ENCODE results near the gene LAMC3.
A peak's percentile ranks its signal among the peaks of the same experiment; 100 is the strongest.
"Not testable (repeated sequence)": the region's sequence is repeated elsewhere in the genome, so short reads cannot be mapped to it uniquely, and the experiment has no call there.

LAMC3 gene

DNA sequence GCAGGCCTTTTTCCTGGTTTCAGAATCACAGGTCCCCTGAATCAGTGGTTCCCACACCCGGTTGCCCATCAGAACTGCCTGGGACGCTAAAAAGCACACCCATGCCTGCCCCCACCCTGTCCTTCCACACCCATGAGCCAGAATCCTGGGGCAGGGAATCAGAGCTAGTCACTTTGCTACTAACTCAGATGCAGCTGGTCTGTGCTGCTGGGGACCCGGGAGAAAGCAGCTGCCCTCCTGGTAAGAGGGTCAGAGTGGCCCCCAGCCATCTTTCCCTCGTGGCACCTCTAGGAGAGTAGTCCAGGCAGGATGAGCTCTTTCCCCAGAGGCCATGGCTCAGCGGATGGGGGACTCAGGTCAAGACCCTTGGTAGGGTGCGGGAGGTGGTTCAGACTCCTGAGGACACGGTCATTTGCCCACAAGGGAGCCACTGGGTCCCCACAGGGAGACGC lies 105.1 kb downstream of the LAMC3 start:
- DNase-seq (ENCODE audit: low read depth in 2 of 2, low spot score in 1 of 2): no peak

DNA sequence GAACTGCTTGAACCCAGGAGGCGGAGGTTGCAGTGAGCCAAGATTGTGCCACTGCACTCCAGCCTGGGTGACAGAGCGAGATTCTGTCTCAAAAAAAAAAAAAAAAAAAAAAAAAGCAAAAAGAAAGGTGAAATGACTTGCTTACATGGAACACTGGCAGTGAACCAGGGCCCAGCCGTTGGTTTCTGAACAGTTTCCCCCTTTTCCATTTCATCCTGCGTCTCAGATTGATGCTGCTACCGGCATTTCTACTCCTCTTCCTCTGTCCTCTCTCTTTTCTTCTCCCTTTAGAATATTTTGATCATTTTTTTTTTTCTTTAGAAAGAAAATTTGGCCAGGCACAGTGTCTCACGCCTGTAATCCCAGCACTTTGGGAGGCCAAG lies 106.4 kb downstream of the LAMC3 start:
- DNase-seq (ENCODE audit: low read depth in 2 of 2, low spot score in 1 of 2): not testable (repeated sequence)

DNA sequence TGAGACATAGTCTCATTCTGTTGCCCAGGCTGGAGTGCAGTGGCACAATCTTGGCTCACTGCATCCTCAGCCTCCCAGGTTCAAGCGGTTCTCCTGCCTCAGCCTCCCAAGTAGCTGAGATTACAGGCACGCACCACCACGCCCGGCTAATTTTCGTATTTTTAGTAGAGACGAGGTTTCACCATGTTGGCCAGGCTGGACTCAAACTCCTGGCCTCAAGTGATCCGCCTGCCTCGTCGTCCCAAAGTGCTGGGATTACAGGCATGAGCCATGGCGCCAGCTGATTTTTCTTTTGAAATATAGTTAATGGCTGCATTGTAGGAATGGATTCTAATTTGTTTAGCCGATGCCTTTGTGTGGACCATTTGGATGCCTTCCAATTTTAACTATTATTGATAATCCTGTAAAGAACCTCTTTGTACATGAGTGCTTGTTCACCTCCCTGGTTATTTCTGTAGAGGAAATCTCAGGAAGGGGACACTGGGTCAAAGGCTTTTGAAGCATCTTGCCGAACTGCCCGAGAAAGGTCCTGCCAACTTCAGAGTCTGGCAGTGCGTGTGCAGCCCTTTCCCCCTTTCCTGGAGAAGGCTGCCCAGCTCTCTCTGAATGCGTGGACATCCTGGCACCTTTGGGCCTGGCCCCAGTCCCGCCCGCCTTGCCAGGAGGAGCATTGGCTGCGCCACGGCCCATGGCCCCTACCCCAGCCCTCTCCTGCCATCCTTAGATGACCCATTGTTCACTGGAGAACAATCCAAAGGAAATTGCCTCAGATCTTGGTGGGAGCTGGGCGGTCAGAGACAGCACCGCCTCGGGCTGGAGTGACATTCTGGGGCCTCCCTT lies 107.5 kb downstream of the LAMC3 start:
- no peak for DNase-seq (ENCODE audit: low read depth in 2 of 2, low spot score in 1 of 2)

GRCh38 chr9:131117121-131117761 lies 108.3 kb downstream of the LAMC3 start:
- DNase-seq (ENCODE audit: low read depth in 2 of 2, low spot score in 1 of 2): no peak

- DNase-seq (ENCODE audit: low read depth in 2 of 2, low spot score in 1 of 2): no peak
Measured at GRCh38 chr9:131117762-131118145, 108.8 kb downstream of the LAMC3 start.

- no peak for DNase-seq (ENCODE audit: low read depth in 2 of 2, low spot score in 1 of 2)
Measured at GRCh38 chr9:131119600-131119999, 110.6 kb downstream of the LAMC3 start.

DNA sequence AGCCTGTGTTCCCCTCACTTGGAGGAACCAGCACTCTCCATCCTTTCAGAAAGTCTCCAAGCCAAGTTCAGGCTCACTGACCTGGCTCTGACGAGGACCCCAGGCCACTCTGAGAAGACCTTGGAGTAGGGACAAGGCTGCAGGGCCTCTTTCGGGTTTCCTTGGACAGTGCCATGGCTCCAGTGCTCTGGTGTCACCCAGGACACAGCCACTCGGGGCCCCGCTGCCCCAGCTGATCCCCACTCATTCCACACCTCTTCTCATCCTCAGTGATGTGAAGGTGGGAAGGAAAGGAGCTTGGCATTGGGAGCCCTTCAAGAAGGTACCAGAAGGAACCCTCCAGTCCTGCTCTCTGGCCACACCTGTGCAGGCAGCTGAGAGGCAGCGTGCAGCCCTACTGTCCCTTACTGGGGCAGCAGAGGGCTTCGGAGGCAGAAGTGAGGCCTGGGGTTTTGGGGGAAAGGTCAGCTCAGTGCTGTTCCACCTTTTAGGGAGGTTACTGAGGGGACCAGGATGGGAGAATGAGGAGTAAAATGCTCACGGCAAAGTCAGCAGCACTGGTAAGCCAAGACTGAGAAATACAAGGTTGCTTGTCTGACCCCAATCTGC lies 111.8 kb downstream of the LAMC3 start:
- DNase-seq (ENCODE audit: low read depth in 2 of 2, low spot score in 1 of 2): no peak

- DNase-seq (ENCODE audit: low read depth in 2 of 2, low spot score in 1 of 2): no peak
Measured at GRCh38 chr9:131121346-131121745, 112.4 kb downstream of the LAMC3 start.

DNA sequence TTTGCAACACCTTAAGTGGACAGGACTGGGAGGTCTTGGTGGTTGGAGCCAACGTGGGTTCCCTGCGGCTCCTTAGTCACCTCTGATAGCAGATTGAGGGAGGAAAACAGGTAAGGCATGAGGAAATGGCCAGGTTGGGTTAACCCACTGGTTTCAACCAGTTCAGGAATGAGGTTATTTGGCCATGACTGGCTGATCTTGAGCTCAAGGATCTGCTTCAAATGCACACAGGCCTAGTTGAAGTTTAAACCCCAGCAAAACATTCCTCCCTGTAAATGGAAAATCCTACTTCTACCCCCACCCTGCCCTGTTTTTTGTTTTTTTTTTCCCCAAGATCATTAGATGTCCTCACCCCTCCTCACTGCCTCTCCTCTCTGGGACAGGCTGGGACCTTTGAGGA lies 113.2 kb downstream of the LAMC3 start:
- no peak for DNase-seq (ENCODE audit: low read depth in 2 of 2, low spot score in 1 of 2)

GRCh38 chr9:131125038-131125287 lies 116.0 kb downstream of the LAMC3 start:
- DNase-seq (ENCODE audit: low read depth in 2 of 2, low spot score in 1 of 2): no peak

- DNase-seq (ENCODE audit: low read depth in 2 of 2, low spot score in 1 of 2): peak; percentile 99 to 100
Measured at GRCh38 chr9:131125288-131126058, 116.5 kb downstream of the LAMC3 start, which contains the start of gene NUP214. Gene NUP214, plus strand, starts transcription at chr9:131125586. Its CDS starts 119 bp downstream, at chr9:131125705.

GRCh38 chr9:131126059-131126426 lies 117.1 kb downstream of the LAMC3 start:
- DNase-seq (ENCODE audit: low read depth in 2 of 2, low spot score in 1 of 2): no peak

DNA sequence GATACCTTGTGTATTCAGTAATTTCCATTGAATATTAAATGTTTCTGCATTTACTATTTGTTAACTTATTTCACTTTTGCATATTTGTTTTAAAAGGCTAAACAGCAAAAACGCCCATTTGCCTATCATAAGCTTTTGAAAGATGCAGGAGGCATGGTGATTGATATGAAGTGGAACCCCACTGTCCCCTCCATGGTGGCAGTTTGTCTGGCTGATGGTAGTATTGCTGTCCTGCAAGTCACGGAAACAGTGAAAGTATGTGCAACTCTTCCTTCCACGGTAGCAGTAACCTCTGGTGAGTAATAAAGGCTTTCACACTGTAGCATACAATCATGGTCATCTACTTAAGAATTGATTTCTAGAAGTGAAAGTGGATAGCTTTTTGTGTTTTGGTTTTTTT lies 120.2 kb downstream of the LAMC3 start:
- no peak for DNase-seq (ENCODE audit: low read depth in 2 of 2, low spot score in 1 of 2)

GRCh38 chr9:131138676-131139075 lies 129.7 kb downstream of the LAMC3 start:
- no peak for DNase-seq (ENCODE audit: low read depth in 2 of 2, low spot score in 1 of 2)

- DNase-seq (ENCODE audit: low read depth in 2 of 2, low spot score in 1 of 2): no peak
Measured at GRCh38 chr9:131140112-131140511, 131.1 kb downstream of the LAMC3 start.

GRCh38 chr9:131140550-131140949 lies 131.6 kb downstream of the LAMC3 start:
- DNase-seq (ENCODE audit: low read depth in 2 of 2, low spot score in 1 of 2): no peak

DNA sequence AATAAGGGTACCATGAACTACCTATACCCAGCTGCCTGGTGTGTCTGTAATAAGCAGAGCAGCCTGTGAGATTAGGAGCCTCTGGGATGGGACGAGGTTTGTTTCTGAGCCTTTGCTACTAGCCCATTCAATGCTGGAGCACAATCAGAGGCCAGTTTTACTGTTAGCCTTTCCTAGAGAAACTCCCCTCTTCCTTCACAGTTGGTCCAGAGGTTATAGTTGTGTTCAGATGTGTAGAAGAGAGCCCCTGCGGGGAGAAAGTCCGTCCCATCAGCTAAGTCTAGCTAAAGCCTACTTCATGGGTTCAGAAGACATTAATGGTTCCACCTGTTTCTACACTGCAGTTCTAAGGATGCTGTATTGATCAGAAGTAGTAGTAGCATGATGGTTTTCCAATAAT lies 133.2 kb downstream of the LAMC3 start:
- DNase-seq (ENCODE audit: low read depth in 2 of 2, low spot score in 1 of 2): no peak

All from stimulated activated CD8-positive, alpha-beta memory T cell treated with anti-CD3 and anti-CD28 coated beads, Interleukin-4, amount 100 ng/mL, for 4 hours (primary cell).